Measurements from ENCODE around the gene LYAR. TPM values are rescaled to one million over a fixed set of nuclear protein-coding genes. Genes with fewer than 3 reads are reported as not detected.

Gene LYAR
- total RNA-seq, 2 experiments from 2014 or later = 69.4 to 78.4 TPM

GRCh38 chr4:4321951-4322688 is 32.2 kb upstream of the LYAR start:
- no peaks in the 10 kb centered on the region for H3K9me3 Mint-ChIP-seq
- POLR2A ChIA-PET = no interaction called here
- no peak overlapping the region for H3K4me3 Mint-ChIP-seq
- ATAC-seq (no peak), DNase-seq (no peak)
- CTCF ChIA-PET = no interaction called here
- H3K27me3 Mint-ChIP-seq = no peaks in the 10 kb centered on the region
- H3K27ac Mint-ChIP-seq = no peak overlapping the region
- H3K4me1 Mint-ChIP-seq (ENCODE audit: low read depth) = no peaks in the 10 kb centered on the region
- intact Hi-C loops (cut with micrococcal nuclease) = no loop called here
- TF ChIP-seq CTCF (IDR thresholded peaks at IDR 0.05) = no peak
- peaks cover 16% of the 10 kb centered on the region for H3K36me3 Mint-ChIP-seq (ENCODE audit: low read depth)

- Mint-ChIP-seq H3K4me1 (ENCODE audit: low read depth) (no peaks in the 10 kb centered on the region), H3K36me3 (ENCODE audit: low read depth) (peaks cover 18% of the 10 kb centered on the region), H3K4me3 (no peak overlapping the region), H3K9me3 (no peaks in the 10 kb centered on the region), H3K27me3 (no peaks in the 10 kb centered on the region), H3K27ac (no peak overlapping the region)
- intact Hi-C loops (cut with micrococcal nuclease) = no loop called here
- TF ChIP-seq CTCF (IDR thresholded peaks at IDR 0.05) = no peak
- ATAC-seq (no peak), DNase-seq (no peak)
- ChIA-PET CTCF (no interaction called here), POLR2A (interaction anchor here (1.7 kb wide), 1 partner anchor 39 kb away, joined by 4 read pairs; no protein-coding TSS in a partner anchor)
These were observed 31.2 kb upstream of the LYAR start for GRCh38 chr4:4320951-4321714.

GRCh38 chr4:4320528-4320927 is 30.6 kb upstream of the LYAR start:
- Mint-ChIP-seq H3K27ac (no peak overlapping the region), H3K4me1 (ENCODE audit: low read depth) (no peaks in the 10 kb centered on the region), H3K4me3 (no peak overlapping the region), H3K27me3 (no peaks in the 10 kb centered on the region), H3K9me3 (no peaks in the 10 kb centered on the region), H3K36me3 (ENCODE audit: low read depth) (peaks cover 18% of the 10 kb centered on the region)
- ChIA-PET CTCF (no interaction called here), POLR2A (interaction anchor here (1.7 kb wide), 1 partner anchor 38 kb away, joined by 4 read pairs; no protein-coding TSS in a partner anchor)
- TF ChIP-seq CTCF (IDR thresholded peaks at IDR 0.05) = no peak
- intact Hi-C loops (cut with micrococcal nuclease) = no loop called here
- no peak for ATAC-seq
- DNase-seq = no peak

GRCh38 chr4:4317496-4318232 is 27.7 kb upstream of the LYAR start:
- ChIA-PET POLR2A (no interaction called here), CTCF (no interaction called here)
- no peak for DNase-seq
- Mint-ChIP-seq H3K9me3 (no peaks in the 10 kb centered on the region), H3K4me1 (ENCODE audit: low read depth) (no peaks in the 10 kb centered on the region), H3K36me3 (ENCODE audit: low read depth) (peaks cover 21% of the 10 kb centered on the region), H3K27ac (no peak overlapping the region), H3K4me3 (no peak overlapping the region), H3K27me3 (no peaks in the 10 kb centered on the region)
- intact Hi-C loops (cut with micrococcal nuclease) = no loop called here
- no peak for ATAC-seq
- no peak for TF ChIP-seq CTCF (IDR thresholded peaks at IDR 0.05)

GRCh38 chr4:4316150-4316495 is 26.2 kb upstream of the LYAR start:
- no peak for DNase-seq
- H3K9me3 Mint-ChIP-seq = no peaks in the 10 kb centered on the region
- no peak for TF ChIP-seq CTCF (IDR thresholded peaks at IDR 0.05)
- no peaks in the 10 kb centered on the region for H3K4me1 Mint-ChIP-seq (ENCODE audit: low read depth)
- ChIA-PET CTCF (no interaction called here), POLR2A (no interaction called here)
- no peaks in the 10 kb centered on the region for H3K27me3 Mint-ChIP-seq
- peaks cover 12% of the 10 kb centered on the region for H3K36me3 Mint-ChIP-seq (ENCODE audit: low read depth)
- H3K4me3 Mint-ChIP-seq = no peak overlapping the region
- H3K27ac Mint-ChIP-seq = no peak overlapping the region
- intact Hi-C loops (cut with micrococcal nuclease) = no loop called here
- ATAC-seq = no peak

All from activated CD8-positive, alpha-beta T cell treated with anti-CD3 and anti-CD28 coated beads for 36 hours (primary cell).